Liver (tissue), 2 donors: ENCODE data around the gene PCNA.

Source experiments
- CTCF ChIP-seq: fragments of 150-350 bp; IDR thresholded peaks from 2 replicates; pipeline ENCODE4 v1.5.1; 2017; ENCODE audit warnings: improper control_type of control experiment, low read depth, low read length; ENCODE audit not compliant: missing input control
- ZBTB33 ChIP-seq: IDR thresholded peaks from 2 replicates; pipeline ENCODE4 v1.6.1; 2016; ENCODE audit warnings: antibody characterized with exemption
- donor health status: healthy.

GRCh38 chr20:5065166-5065878, 54.4 kb downstream of the PCNA start:
- no peak for TF ChIP-seq CTCF
- no peak for TF ChIP-seq ZBTB33
